Lung (tissue), 12 donors: ENCODE data around the gene TBC1D9B. TPM values are rescaled to one million over a fixed set of nuclear protein-coding genes. Genes with fewer than 3 reads are reported as not detected.

Experiments
- ATAC-seq: fragments of 200-7000 bp; cut with Tn5 transposase; one replicate; pipeline ENCODE4 v1.9.1; 2020; ENCODE audit warnings: moderate number of reproducible peaks; ENCODE audit not compliant: insufficient read depth, low FRiP score
- DNase-seq, 3 donors: peaks; one replicate each; pipeline ENCODE4 v3.0.0-alpha.2; 2013 to 2017
- H3K27ac ChIP-seq, 2 donors: one replicate each; pipeline ENCODE4 v1.5.1; 2013; ENCODE audit warnings: mild to moderate bottlenecking in 2 of 2, moderate library complexity in 2 of 2, control low read depth in 1 of 2, inconsistent platforms in 1 of 2, low read depth in 1 of 2, low read length in 1 of 2
- H3K27me3 ChIP-seq, 3 donors: one replicate each; pipeline ENCODE4 v1.5.1; 2013; ENCODE audit warnings: low read length in 2 of 3; ENCODE audit not compliant: control insufficient read depth in 3 of 3, insufficient read depth in 3 of 3
- H3K36me3 ChIP-seq, 4 donors: one replicate each; pipeline ENCODE4 v1.5.1; 2013; ENCODE audit warnings: low read length in 4 of 4, mild to moderate bottlenecking in 1 of 4, moderate library complexity in 1 of 4; ENCODE audit not compliant: control insufficient read depth in 4 of 4, insufficient read depth in 4 of 4
- H3K4me1 ChIP-seq, 5 donors: one replicate each; pipeline ENCODE4 v1.5.1; 2013; ENCODE audit warnings: low read length in 5 of 5, mild to moderate bottlenecking in 2 of 5, moderate library complexity in 1 of 5; ENCODE audit not compliant: control insufficient read depth in 5 of 5, insufficient read depth in 5 of 5
- H3K4me3 ChIP-seq: one replicate; pipeline ENCODE4 v1.5.1; 2013; ENCODE audit warnings: mild to moderate bottlenecking, control low read depth, moderate library complexity
- H3K9ac ChIP-seq, 2 donors: one replicate each; pipeline ENCODE4 v1.5.1; 2013; ENCODE audit warnings: low read length in 2 of 2, control low read depth in 1 of 2; ENCODE audit not compliant: insufficient read depth in 1 of 2
- H3K9me3 ChIP-seq, 4 donors: one replicate each; pipeline ENCODE4 v1.5.1; 2013; ENCODE audit warnings: low read length in 3 of 4, mild to moderate bottlenecking in 1 of 4, moderate library complexity in 1 of 4; ENCODE audit not compliant: control insufficient read depth in 4 of 4, insufficient read depth in 3 of 4
- WGBS, 2 donors: extraction: QIAGEN DNeasy Blood & Tissue Kit; methylation state at CpG; one replicate each; pipeline ENCODE4 v1.1.7; 2013; 5-methylcytosine and 5-hydroxymethylcytosine counted together
- polyA plus RNA-seq, 2 donors: library from polyadenylated mRNA; stranded (reverse); fragments of 200-250 nt; gene quantifications; one replicate each; pipeline ENCODE4 v1.2.1, GENCODE V29; 2013
- total RNA-seq, 2 donors: library from RNA; depleted of rRNA in 1 of 2; stranded (reverse); fragments of >200 nt in 1 of 2; gene quantifications; one replicate each; pipeline ENCODE4 v1.2.1, GENCODE V29; 2014 to 2021
- TF ChIP-seq, protein P1 (sequence below): IDR thresholded peaks from 2 replicates; pipeline ENCODE4 v1.5.1; 2012; ENCODE audit warnings: mild to moderate bottlenecking; ENCODE audit errors: control extremely low read depth, extremely low read depth
- donor health status: control.
- donor health status: control.
- donor health status: Bipolar disorder and iron deficiency.
- donor health status: healthy.
- donor health status: DM: yes; HTN: yes; CAD: no.

Gene TBC1D9B
- total and polyA plus RNA-seq, 4 donors, result 55.9 to 129 (median 66.6) TPM

DNA sequence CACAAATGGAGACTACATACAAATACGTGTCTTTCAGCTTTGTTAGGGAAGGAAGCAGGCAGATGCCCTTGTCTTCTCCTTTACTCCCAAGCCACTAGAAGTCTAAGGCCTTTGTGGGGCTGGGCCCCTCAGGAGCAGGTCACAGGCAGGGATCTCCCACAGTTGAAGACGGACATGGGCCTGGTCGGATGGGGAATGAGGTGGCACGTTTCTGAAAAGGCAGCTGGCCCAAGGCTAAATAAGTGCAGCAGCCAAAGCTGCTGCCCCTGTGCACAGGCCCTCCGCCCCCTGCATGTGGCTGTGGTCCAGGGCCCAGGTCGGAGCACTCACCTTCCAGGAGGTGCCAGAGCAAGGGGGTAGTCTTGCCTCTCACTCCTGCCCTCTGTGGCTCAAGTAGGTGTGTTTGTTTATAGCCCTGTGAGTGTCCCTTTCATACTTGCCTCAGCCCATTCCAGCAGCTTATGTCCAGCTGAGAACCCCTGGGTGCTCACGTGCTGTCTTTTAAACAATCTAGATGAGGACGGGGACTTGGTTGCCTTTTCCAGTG lies 85.2 kb downstream of the TBC1D9B start:
- no peaks in the 10 kb centered on the region for H3K9me3 ChIP-seq
- H3K9ac ChIP-seq, result no peak overlapping the region
- TF ChIP-seq, protein P1, sequence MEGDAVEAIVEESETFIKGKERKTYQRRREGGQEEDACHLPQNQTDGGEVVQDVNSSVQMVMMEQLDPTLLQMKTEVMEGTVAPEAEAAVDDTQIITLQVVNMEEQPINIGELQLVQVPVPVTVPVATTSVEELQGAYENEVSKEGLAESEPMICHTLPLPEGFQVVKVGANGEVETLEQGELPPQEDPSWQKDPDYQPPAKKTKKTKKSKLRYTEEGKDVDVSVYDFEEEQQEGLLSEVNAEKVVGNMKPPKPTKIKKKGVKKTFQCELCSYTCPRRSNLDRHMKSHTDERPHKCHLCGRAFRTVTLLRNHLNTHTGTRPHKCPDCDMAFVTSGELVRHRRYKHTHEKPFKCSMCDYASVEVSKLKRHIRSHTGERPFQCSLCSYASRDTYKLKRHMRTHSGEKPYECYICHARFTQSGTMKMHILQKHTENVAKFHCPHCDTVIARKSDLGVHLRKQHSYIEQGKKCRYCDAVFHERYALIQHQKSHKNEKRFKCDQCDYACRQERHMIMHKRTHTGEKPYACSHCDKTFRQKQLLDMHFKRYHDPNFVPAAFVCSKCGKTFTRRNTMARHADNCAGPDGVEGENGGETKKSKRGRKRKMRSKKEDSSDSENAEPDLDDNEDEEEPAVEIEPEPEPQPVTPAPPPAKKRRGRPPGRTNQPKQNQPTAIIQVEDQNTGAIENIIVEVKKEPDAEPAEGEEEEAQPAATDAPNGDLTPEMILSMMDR, result no peak
- ATAC-seq (no peak), DNase-seq (no peak)
- peaks cover 14 to 41% (median 24%) of the 10 kb centered on the region in 4 donors for H3K36me3 ChIP-seq
- no peaks in the 10 kb centered on the region for H3K27me3 ChIP-seq
- H3K4me1 ChIP-seq, result peaks cover 5 to 38% (median 12%) of the 10 kb centered on the region in 5 donors
- peak overlapping the region; percentile 28 to 37 for H3K27ac ChIP-seq
- peak overlapping the region; percentile 46 for H3K4me3 ChIP-seq
- 56 to 84% methylated on average over 8 of the region's 8 CpGs for WGBS, 2 donors

DNA sequence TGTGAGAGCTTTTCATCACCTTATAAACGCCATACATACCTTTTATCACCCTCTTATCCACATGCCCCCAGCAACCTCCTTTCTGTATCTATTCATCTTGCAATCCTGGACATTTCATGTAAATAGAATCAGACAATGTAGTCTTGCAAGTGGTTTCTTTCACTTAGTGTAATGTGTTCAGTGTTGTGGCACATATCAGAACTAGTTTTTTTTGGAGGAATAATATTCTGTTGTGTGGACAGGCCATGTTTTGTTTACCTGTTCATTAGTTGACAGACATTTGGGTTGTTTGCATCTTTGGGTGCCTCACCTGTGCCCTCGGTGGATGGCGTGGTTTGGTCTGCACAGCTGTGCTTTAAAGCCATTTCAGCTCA lies 85.7 kb downstream of the TBC1D9B start:
- Histone ChIP-seq H3K4me1 (peaks cover 5 to 42% (median 12%) of the 10 kb centered on the region in 5 donors), H3K36me3 (peaks cover 13 to 41% (median 23%) of the 10 kb centered on the region in 4 donors), H3K9me3 (no peaks in the 10 kb centered on the region), H3K4me3 (peak overlapping the region; percentile 46), H3K27me3 (no peaks in the 10 kb centered on the region), H3K27ac (peak overlapping the region in 1 of 2 donors; percentile 28), H3K9ac (no peak overlapping the region)
- TF ChIP-seq, protein P1, result no peak
- no peak for ATAC-seq
- 51 to 68% methylated on average over 3 of the region's 3 CpGs for WGBS, 2 donors
- DNase-seq, result no peak

DNA sequence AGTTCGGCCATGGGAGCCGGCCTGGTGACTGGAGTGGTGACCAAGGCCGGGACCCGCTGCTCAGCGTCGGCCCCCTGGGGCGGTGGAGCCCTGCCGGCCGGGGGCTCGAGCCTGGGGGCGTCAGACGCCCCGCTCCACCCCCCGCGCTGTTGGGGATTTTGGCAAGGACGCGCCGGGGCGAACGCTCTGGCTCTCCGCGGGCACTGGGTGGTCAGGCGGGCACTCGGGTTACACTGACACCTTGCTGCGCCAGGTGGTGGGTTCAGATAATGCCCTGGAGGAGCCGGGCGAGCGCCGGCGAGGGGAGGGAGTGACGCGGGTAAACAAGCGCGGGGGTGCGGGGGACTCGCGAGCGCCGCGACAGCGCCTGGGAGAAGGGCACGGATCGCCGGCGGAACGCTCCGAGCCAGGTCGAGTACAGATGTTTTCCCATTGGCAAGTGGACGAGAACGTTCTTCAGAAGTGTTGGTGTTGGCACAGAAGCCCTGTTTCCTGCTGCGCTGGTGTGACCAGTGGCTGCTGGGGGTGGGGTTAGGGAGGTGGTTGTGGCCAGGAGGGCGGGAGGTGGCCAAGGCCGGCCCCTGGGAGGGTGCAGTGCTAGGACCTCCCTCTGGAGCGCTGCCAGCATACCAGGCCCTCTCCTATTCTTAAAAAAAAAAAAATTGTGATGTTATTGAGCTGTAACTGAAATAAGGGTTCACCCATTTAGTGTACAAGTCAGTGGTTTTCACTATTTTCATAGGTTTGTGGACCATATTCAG lies 86.2 kb downstream of the TBC1D9B start:
- no peaks in the 10 kb centered on the region for H3K9me3 ChIP-seq
- H3K36me3 ChIP-seq, result peaks cover 9 to 38% (median 21%) of the 10 kb centered on the region in 4 donors
- peak overlapping the region; percentile 95 to 96 for H3K27ac ChIP-seq
- H3K27me3 ChIP-seq, result no peaks in the 10 kb centered on the region
- H3K4me3 ChIP-seq, result peak overlapping the region; percentile 95
- WGBS, 2 donors, result 0 to 1% methylated on average over 50 to 54 of the region's 54 CpGs
- peaks cover 5 to 45% (median 12%) of the 10 kb centered on the region in 5 donors for H3K4me1 ChIP-seq
- DNase-seq (peak; percentile 96 to 97 (median 97)), ATAC-seq (peak; percentile 68)
- TF ChIP-seq, protein P1, result no peak
- peak overlapping the region; percentile 52 to 70 for H3K9ac ChIP-seq
